Adipocyte (in vitro differentiated cells): Measurements from ENCODE around the gene ATG16L2.

Experiments used
- DNase-seq: peaks from one replicate; pipeline ENCODE4 v3.0.0-alpha.2; 2015; ENCODE audit warnings: low read depth
- H3K27me3 ChIP-seq: replicated peaks from 2 replicates; pipeline ENCODE4 v1.7.0; 2013; ENCODE audit warnings: mild to moderate bottlenecking, low read length, moderate library complexity; ENCODE audit not compliant: control insufficient read depth, insufficient read depth
- H3K36me3 ChIP-seq: 2 replicates; pipeline ENCODE4 v1.7.0; 2013; ENCODE audit warnings: low read length, mild to moderate bottlenecking, moderate library complexity; ENCODE audit not compliant: control insufficient read depth, insufficient read depth, severe bottlenecking
- H3K4me1 ChIP-seq: 2 replicates; pipeline ENCODE4 v1.7.0; 2013; ENCODE audit warnings: mild to moderate bottlenecking, low read length, moderate library complexity; ENCODE audit not compliant: control insufficient read depth, insufficient read depth
- H3K4me3 ChIP-seq: 2 replicates; pipeline ENCODE4 v1.7.0; 2013; ENCODE audit warnings: mild to moderate bottlenecking, low read length, moderate library complexity
- H3K9ac ChIP-seq: 2 replicates; pipeline ENCODE4 v1.7.0; 2013; ENCODE audit warnings: mild to moderate bottlenecking, low read length, moderate library complexity
- H3K9me3 ChIP-seq: 2 replicates; pipeline ENCODE4 v1.7.0; 2013; ENCODE audit warnings: mild to moderate bottlenecking, low read length, moderate library complexity; ENCODE audit not compliant: control insufficient read depth

ATG16L2 gene, protein sequence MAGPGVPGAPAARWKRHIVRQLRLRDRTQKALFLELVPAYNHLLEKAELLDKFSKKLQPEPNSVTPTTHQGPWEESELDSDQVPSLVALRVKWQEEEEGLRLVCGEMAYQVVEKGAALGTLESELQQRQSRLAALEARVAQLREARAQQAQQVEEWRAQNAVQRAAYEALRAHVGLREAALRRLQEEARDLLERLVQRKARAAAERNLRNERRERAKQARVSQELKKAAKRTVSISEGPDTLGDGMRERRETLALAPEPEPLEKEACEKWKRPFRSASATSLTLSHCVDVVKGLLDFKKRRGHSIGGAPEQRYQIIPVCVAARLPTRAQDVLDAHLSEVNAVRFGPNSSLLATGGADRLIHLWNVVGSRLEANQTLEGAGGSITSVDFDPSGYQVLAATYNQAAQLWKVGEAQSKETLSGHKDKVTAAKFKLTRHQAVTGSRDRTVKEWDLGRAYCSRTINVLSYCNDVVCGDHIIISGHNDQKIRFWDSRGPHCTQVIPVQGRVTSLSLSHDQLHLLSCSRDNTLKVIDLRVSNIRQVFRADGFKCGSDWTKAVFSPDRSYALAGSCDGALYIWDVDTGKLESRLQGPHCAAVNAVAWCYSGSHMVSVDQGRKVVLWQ

DNA sequence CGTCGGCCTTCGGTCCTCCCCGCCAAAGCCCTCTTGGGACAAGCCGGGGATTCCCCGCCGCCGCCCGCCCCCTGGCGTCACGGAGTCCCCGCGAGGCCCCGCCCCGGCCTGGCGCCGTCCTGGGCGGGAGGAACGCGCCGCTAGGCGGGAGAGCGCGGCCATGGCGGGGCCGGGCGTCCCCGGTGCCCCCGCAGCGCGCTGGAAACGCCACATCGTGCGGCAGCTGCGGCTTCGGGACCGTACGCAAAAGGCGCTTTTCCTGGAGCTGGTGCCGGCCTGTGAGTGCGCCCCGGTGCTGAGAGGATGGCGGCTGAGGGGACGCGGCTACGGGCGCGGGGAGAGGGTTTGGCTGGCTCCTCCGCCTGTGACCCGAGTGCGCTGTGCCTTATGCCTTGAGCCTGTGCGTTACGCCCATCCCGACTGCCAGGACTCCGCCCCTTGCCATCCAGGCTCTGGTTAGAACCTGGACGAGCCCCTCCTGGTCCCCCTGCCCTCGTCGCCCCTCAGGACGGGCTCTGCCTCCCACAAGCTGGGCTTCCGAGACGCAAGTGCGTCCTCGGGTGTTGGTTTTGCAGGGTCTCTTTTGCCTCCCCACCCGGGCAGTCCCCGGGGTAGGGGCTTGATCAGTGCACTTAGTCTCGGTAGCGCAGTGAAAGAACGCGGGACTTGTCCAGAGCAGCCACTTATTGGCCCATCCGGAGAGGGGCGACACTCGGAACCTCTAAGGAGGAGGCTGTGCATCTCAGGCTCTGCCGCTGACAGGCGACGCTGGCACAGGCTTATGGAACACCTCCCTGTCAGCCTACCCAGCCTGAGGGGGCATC is at the start of gene ATG16L2:
Gene ATG16L2 (plus strand): TSS at position 126 of the 824 bp plus-strand sequence. CDS start 35 bp downstream, at position 161.
- H3K27me3 ChIP-seq: no peaks in the 10 kb centered on the region
- H3K36me3 ChIP-seq: peaks cover 6% of the 10 kb centered on the region
- peak within 1 kb of the TSS; percentile 90 for H3K9ac ChIP-seq
- H3K4me3 ChIP-seq: peak within 1 kb of the TSS; percentile 92
- peaks cover 26% of the 10 kb centered on the region for H3K4me1 ChIP-seq
- DNase-seq: peak; percentile 97
- no peaks in the 10 kb centered on the region for H3K9me3 ChIP-seq

DNA sequence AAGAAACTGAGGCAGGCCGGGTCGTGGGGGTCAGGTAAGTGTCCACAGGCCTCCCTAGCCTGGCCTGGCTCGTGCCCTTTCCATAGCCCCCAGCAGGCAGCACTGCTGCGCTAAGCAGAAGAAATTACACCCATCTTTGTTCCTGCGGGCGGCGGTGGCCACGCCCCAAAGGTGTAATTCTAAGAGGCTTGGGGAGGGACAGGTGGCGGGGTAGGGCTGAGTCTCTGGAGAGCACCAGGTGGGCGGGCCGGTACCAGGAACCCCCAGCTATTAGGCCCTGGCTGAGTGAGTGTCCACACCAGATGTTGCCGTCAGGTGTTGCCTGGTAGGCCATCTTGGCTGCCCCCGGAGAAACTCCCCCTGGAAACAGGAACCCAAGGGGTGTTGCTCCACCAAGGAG is 49.7 kb upstream of the ATG16L2 start:
- no peak overlapping the region for H3K9ac ChIP-seq
- H3K36me3 ChIP-seq: no peaks in the 10 kb centered on the region
- no peaks in the 10 kb centered on the region for H3K9me3 ChIP-seq
- H3K4me3 ChIP-seq: no peak overlapping the region
- H3K27me3 ChIP-seq: peaks cover 4% of the 10 kb centered on the region
- H3K4me1 ChIP-seq: no peaks in the 10 kb centered on the region
- no peak for DNase-seq

DNA sequence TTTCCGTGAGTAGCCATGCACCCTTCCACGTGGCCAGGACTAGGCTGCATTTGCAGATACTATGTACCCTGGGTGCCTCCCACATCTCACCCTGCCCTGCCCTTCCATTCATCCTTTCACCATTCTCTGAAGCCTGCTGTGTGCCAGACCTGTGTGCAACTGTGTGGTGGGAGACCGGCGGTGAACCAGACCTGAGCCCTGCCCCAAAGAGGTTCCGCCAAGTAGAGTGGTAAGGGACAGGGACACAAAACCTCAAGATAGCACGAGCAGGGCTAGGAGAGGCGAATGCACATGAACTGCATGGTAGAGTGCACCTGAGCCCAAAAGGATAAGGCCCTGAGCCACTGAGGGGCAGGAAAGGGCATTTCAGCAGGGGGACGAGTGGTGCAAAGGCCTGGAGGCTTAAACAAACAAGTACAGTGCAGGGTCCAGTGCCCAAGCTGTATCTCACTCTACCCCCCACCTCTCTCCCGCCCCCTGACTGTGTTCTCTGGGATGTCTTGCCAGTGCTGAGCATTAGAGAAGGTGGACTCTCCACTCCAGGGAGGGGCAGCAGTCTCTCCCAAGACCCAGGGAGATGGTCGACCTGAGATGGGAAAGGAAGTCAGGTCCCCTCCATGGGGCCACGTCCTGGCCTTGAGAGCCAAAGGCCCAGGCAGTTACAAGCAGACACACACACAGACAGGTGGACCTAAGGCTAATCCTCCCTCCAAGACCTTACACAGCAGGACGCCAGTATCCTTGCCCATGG is 47.9 kb upstream of the ATG16L2 start:
- Histone ChIP-seq H3K9ac (no peak overlapping the region), H3K4me1 (peaks cover 4% of the 10 kb centered on the region), H3K9me3 (no peaks in the 10 kb centered on the region), H3K4me3 (no peak overlapping the region), H3K27me3 (peaks cover 4% of the 10 kb centered on the region), H3K36me3 (no peaks in the 10 kb centered on the region)
- DNase-seq: no peak

DNA sequence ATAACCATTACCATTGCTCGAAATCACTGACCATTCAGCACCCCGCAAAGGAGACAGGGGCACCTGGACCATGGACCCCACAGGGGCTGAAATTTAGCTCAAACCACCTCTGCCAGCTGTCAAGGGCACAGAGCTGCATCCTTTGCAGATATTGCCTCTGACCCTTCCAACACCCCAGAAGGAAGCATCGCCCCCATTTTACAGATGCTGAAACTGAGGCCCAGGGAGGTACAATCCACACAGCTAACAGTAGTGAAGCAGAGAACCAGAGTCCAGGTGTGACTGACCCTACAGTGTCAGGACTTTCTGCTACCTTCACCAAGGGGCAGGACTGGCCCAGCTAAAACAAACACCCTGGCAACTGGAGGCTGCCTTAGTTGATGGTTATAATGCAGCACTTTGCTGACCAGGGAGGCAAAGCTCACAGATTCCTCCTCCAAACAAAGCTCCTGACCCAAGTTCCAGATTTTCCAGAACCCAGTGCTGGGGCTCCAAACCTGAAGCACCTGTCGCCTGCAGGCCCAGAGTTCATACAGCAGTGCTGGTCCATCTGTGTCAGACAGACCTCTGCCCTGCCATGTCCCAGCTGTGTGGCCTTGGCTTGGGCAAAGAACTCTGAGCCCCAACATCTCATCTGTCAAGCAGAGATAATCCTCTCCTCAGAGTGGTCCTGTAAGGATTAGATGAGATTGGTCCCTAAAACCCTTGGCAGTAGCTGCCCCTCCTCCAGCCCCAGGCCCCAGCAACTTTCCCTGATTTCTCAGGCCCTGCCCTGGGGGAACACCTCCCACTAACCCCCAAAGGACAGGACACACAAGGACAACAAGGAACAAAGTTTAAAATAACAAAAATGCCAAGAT is 46.8 kb upstream of the ATG16L2 start:
- no peaks in the 10 kb centered on the region for H3K9me3 ChIP-seq
- H3K27me3 ChIP-seq: peaks cover 4% of the 10 kb centered on the region
- no peak overlapping the region for H3K4me3 ChIP-seq
- H3K4me1 ChIP-seq: peaks cover 13% of the 10 kb centered on the region
- H3K36me3 ChIP-seq: no peaks in the 10 kb centered on the region
- H3K9ac ChIP-seq: no peak overlapping the region
- DNase-seq: no peak

DNA sequence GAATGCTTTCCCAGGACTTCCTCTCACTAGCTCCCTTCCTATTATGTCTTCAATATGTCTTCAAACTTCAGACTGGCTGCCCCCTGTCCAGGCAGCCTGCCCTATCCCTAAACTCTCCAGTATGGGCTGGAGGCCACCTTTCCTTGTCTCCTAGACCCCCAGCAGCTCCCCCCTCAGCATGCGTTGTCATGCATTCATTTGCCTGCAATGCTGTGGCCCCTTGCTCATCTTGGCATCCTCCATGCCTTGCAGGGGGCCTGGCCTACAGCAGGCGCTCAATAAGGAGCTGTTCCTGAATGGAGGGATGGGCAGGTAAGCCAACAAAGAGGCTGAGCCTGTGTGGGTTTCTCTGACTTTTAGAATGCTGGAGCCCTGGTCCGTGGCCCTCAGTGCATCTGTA is 45.6 kb upstream of the ATG16L2 start:
- Histone ChIP-seq H3K4me3 (no peak overlapping the region), H3K4me1 (peaks cover 22% of the 10 kb centered on the region), H3K9me3 (no peaks in the 10 kb centered on the region), H3K27me3 (peaks cover 4% of the 10 kb centered on the region), H3K9ac (no peak overlapping the region), H3K36me3 (no peaks in the 10 kb centered on the region)
- no peak for DNase-seq

DNA sequence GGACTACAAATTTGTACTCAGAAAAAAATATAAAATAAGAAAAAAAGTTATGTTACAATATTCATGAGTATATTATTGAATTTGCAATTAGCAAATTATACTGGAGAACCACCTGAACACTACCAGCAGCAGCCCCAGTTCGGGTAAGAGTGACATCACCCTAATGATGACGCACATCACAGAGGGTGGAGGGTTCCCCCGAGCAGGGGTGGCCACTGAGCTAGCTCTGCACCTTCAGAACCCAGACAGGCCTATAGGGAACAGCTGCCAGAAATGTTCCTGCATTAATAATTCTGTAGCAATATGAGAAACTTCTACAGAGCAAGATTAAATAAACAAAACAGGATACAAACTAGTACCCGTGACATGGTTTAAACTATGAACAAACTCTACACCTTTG is 44.5 kb upstream of the ATG16L2 start:
- no peak overlapping the region for H3K9ac ChIP-seq
- H3K9me3 ChIP-seq: no peaks in the 10 kb centered on the region
- no peak for DNase-seq
- no peaks in the 10 kb centered on the region for H3K36me3 ChIP-seq
- no peak overlapping the region for H3K4me3 ChIP-seq
- H3K27me3 ChIP-seq: peaks cover 4% of the 10 kb centered on the region
- H3K4me1 ChIP-seq: peaks cover 27% of the 10 kb centered on the region

DNA sequence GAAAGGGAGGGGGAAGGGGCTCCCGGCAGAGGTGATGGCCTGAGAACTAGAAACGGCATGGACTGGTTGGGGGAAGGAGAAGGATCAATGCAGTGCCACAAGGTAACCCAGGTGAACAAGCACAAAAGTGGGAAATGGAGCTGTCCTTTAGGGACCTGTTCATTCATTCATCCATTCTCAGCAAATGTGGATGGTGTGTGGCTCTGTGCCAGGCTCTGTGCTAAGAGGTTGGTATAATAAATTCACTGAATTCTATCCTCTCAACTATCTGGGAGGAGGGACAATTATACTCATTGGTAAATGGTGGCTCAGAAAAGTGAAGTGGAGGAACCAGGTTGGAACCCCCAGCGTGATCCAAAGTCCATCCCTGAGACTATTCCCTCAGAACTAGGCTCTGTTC is 43.4 kb upstream of the ATG16L2 start:
- Histone ChIP-seq H3K4me3 (no peak overlapping the region), H3K9me3 (no peaks in the 10 kb centered on the region), H3K27me3 (peaks cover 4% of the 10 kb centered on the region), H3K4me1 (peaks cover 27% of the 10 kb centered on the region), H3K36me3 (no peaks in the 10 kb centered on the region), H3K9ac (no peak overlapping the region)
- no peak for DNase-seq

DNA sequence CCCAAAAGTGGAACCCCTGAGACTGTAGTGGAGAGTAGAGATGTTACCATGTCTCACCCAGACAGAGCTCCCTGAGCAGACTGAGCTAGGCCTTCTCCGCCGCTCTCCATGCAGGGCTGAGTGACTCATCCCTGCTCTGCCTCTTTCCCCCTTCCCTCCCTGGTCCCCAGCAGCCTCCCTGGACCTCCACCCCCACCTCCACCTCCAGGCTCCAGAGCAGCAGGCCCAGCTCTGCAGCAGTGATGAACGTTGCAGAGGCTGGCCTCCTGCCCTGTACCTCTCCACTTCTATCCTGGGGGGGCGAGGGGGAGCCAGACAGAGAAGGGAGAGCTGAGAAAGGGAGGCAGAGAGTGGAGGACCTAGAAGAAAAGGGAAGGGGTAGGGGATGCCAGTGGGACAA is 42.7 kb upstream of the ATG16L2 start:
- no peak overlapping the region for H3K4me3 ChIP-seq
- H3K27me3 ChIP-seq: peaks cover 4% of the 10 kb centered on the region
- H3K9ac ChIP-seq: no peak overlapping the region
- peaks cover 27% of the 10 kb centered on the region for H3K4me1 ChIP-seq
- H3K36me3 ChIP-seq: no peaks in the 10 kb centered on the region
- DNase-seq: peak; percentile 74
- no peaks in the 10 kb centered on the region for H3K9me3 ChIP-seq

DNA sequence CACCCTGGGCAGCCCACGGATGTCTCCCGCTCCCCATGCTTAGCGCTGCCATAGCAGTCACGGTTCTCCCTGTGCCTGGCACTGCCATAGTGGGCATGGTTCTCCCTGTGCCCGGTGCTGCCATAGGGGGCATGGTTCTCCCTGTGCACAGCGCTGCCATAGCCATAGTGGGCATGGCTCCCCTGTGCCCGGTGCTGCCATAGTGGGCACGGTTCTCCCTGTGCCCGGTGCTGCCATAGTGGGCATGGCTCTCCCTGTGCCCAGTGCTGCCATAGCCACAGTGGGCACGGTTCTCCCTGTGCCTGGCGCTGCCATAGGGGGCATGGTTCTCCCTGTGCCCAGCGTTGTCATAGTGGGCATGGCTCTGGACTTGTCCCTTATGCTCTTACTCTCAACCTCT is 42.2 kb upstream of the ATG16L2 start:
- Histone ChIP-seq H3K27me3 (peaks cover 3% of the 10 kb centered on the region), H3K9me3 (no peaks in the 10 kb centered on the region), H3K36me3 (no peaks in the 10 kb centered on the region), H3K4me1 (peaks cover 27% of the 10 kb centered on the region), H3K4me3 (no peak overlapping the region), H3K9ac (no peak overlapping the region)
- no peak for DNase-seq

DNA sequence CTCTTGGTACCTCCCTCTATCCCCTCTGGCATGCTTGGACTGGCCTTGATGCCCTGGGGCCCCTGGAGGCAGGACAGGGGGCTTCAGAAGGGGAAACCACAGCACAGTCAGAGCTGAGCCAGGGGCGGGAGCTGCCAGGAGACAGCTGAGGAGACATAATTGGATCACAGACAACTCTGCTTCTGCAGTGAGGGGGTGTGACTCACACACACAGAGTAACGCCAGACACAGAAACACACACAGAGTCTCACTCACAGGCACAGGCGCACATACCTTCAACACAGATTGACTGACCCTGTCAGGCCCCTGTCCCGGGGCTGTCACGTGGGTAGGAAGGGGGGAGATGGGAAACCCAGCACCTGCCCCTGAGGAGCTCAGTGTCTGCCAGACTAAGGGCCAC is 40.9 kb upstream of the ATG16L2 start:
- Histone ChIP-seq H3K27me3 (no peaks in the 10 kb centered on the region), H3K9ac (peak overlapping the region; percentile 14), H3K4me3 (no peak overlapping the region), H3K36me3 (no peaks in the 10 kb centered on the region), H3K4me1 (peaks cover 27% of the 10 kb centered on the region), H3K9me3 (no peaks in the 10 kb centered on the region)
- DNase-seq: peak; percentile 87
